HG03521 (cell line): Measurements from ENCODE around the gene SCGB1A1.

Experiments
- ATAC-seq: cut with Tn5 transposase; IDR thresholded peaks from one replicate; pipeline ENCODE4 v1.9.1; 2021; ENCODE audit warnings: mild to moderate bottlenecking, moderate library complexity; ENCODE audit not compliant: unreplicated experiment

Gene SCGB1A1

GRCh38 chr11:62420882-62421281 lies 2.0 kb downstream of the SCGB1A1 start:
- no peak for ATAC-seq

- ATAC-seq: no peak
These were observed 3.2 kb downstream of the SCGB1A1 start for GRCh38 chr11:62421996-62422395.

DNA sequence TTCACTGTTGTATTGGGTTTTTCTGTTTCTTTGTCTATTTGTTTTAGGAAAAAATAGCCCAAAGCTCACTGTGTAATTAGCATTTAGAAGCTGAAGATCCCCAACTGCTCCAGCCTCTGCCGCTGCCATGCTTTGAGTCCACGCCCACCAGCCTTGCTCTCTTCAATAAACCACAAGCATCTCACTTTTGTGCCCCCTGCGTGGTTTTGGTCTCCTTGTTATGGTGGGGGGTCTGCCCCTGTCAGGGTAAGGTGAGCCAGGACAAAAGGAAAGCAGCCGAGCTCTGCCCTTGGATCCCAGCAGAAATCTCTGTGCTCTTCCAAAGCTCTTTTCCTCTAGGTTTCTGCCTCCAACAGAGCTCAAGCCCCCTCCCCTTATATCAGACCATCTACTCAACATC lies 4.2 kb downstream of the SCGB1A1 start:
- no peak for ATAC-seq

GRCh38 chr11:62427630-62428233 lies 8.9 kb downstream of the SCGB1A1 start:
- ATAC-seq: no peak

DNA sequence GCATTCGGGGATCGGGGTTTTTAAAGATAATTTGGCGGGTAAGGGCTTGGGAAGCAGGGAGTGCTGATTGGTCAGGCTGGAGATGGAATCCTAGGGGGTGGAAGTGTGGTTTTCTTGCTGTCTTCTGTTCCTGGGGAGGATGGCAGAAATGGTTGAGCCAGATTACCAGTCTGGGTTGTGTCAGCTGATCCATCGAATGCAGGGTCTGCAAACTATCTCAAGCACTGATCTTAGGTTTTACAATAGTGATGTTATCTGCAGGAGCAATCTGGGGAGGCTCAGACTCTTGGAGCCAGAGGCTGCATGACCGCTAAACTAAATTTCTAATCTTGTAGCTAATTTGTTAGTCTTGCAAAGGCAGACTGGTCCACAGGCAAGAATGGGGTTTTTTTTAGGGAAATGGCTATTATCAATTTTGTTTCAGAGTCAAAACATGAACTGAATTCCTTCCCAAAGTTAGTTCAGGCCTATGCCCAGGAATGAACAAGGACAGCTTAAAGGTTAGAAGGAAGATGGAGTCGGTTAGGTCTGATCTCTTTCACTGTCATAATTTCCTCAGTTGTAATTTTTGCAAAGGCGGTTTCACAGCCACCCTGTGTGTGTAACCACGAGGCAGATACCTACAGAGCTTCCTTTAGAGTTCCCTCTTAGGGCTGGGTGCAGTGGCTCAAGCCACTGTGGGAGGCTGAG lies 10.2 kb downstream of the SCGB1A1 start:
- no peak for ATAC-seq

DNA sequence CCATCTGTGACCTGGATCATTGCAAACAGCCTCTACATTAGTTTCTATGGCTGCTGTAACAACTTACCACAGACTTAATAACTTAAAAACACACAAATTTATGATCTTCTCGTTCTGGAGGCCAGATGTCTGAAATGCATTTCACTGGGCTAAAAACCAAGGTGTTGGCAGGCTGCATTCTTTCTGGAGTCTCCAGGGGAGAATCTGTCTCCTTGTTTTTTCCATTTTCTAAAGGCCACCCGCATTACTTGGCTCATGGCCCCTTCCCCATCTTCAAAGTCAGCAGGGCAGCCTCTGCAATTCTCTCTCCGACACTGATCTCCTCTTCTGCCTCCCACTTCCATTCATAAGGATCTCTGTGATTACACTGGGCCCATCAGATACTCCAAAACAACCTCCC lies 11.6 kb downstream of the SCGB1A1 start:
- no peak for ATAC-seq

- no peak for ATAC-seq
These were observed 12.5 kb downstream of the SCGB1A1 start for GRCh38 chr11:62431171-62431901.

GRCh38 chr11:62432695-62433094 lies 13.9 kb downstream of the SCGB1A1 start:
- ATAC-seq: no peak

DNA sequence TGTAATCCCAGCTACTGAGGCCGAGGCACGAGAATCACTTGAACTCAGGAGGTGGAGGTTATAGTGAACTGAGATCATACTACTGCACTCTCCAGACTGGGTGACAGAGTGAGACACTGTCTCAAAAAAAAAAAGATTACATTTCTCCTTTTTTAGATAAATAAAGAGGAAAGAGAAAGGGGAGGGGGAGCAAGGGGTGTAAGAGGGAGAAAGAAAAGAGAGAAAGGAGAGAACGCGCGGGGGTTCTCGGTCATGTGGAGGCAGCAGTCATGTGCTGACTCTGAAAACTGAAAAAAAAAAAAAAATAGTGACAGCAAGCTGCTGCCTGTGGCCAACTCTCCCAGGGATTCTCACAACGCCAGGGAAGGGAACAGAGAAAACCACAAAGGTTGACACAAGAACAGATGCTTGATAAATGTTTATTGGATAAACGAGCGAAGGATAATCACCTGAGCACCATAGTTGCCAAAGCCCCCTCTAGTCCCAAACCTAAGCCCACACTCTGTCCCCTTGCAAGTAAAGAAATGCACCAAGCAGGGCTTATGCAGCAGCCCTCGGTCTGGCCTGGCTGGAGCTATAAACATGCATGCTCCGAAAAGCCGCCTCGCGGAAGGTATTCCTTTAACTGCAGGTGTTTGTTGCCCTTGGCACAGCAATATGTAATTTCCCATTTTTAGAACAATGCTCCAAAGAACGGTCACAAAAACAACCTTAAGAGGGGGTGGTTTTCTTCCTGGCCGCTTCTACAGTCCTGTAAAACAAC lies 14.5 kb downstream of the SCGB1A1 start:
- no peak for ATAC-seq

DNA sequence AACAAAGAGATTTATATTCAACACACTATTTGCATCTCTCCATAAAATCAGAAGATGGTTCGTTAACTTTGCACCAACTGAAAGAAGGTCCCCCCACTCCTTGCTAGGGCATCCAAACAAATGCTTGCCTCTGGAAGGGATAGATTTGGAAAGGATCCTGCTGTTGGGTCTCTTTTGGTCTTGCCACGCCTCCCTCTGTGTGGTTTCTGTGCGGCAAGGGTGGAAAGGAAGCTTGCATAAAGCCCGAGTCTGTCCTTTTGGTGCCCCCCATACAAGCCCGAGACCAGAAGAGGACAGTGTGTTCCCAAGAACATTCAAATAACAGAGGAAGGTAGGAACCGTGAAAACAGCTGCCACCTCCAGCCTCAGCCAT lies 15.1 kb downstream of the SCGB1A1 start:
- ATAC-seq: no peak

DNA sequence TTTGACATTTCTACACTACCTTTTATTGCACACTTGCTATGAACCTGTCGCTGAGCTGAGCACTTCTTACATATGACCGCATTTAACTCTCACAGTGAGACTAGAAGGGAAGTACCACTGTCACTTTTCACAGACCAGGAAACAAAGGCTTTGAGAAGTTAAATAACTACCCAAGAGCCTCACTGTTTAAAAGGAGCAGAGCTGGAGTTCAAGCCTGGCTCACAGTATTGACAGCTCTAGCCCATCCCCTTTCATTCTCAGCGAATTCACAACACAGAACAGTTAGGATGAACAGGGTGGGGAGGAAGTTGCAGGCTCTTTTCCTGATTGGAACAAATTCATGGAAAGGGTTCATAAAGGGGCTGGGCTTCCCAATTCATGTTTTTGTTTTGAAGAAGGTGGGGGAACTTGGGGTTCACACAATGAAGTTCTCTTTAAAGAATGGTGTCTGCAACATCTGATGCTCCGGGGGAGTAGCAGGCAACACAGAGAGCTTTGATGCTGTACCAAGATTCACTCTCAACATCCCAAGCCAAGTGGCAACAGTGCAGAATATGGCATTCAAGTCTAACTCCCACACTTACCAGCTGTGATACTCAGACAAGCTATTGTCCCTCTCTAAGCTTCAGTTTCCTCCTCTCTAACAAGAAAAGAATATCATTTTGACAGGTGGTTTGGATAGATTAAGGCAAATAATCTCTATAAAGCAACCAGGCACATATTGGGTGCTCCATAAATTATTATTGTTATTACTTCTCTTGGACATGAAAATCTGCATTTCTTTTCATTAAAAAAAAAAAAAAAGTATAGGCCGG lies 17.2 kb downstream of the SCGB1A1 start:
- no peak for ATAC-seq

DNA sequence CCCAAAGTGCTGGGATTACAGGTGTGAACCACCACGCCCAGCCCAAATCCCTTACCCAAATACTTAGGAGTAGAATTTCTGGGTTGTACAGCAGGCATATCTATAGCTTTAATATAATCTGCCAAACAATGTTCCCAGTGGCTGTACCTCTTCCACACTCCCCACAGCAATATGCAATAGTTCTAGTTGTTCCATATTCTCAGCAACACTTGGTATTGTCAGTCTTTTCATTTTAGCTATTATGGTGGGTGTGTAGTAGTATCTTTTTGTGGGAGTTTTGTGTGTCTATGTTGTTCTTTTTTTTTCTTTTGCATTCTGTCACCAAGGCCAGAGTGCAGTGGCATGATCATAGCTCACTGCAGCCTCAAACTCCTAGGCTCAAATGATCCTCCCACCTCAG lies 18.8 kb downstream of the SCGB1A1 start:
- no peak for ATAC-seq

GRCh38 chr11:62438641-62439040 lies 19.8 kb downstream of the SCGB1A1 start:
- ATAC-seq: no peak

- ATAC-seq: no peak
These were observed 21.2 kb downstream of the SCGB1A1 start for GRCh38 chr11:62439785-62440602.

- no peak for ATAC-seq
These were observed 24.8 kb downstream of the SCGB1A1 start for GRCh38 chr11:62443390-62444235.

DNA sequence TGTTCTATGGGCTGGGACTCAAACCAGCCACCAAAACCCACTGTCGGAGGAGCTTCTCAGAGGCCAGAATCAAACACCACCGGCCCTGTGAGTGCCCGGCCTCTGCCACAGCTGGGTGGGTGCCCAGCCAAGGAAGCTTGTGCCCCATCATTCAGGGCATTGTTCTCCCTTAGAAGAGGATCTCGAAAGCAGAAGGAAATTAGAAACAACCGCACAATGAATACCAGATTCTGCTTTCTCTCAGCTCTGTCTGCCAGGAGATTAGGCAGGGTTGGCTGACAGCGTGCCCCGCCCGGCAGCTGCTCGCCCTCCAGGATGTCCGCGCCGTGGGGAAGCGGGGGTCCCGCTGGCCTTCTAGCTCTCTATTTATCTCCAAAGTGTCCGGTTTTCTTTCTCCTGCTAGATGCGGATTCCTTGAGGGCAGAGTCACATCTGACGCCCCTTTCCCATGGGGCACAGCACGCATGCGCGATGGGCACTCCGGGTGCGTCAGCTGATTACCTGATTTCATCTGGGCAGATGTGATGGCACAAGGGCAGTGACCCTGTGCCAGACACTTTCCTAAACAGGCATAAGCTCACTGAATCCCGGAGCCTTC lies 25.5 kb downstream of the SCGB1A1 start:
- no peak for ATAC-seq

DNA sequence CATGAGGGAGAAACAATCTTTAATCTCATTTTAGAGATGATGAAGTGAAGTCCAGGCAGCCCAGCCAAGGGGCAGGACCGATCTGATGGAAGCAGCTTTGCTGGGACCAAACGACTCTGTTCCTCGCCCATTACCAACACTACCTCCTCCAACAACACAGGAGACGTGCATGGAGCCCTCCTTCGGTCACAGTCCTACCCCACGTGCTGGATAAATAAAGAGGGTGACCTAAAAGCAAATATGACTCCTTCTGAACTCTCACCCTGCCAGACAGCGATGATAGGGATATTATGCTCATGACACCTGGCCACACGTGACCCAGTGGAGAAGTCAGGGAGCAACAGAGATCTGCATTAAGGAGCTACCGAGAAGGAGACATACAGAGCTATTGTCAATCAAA lies 26.0 kb downstream of the SCGB1A1 start:
- ATAC-seq: no peak

GRCh38 chr11:62445314-62445740 lies 26.5 kb downstream of the SCGB1A1 start:
- ATAC-seq: no peak
